K562 (cell line): ENCODE data around the gene PRR5.

Experiments used
- DPF2 ChIP-seq: fragments of 450-650 bp; IDR thresholded peaks from 2 replicates; pipeline ENCODE4 v1.6.1; 2016
- E2F5 ChIP-seq: sonication (generic); formaldehyde crosslinking; IDR thresholded peaks from 2 replicates; pipeline ENCODE4 v1.8.0; 2022; ENCODE audit warnings: mild to moderate bottlenecking, missing genetic modification reagents
- HMGXB4 ChIP-seq: sonication (generic); formaldehyde crosslinking; IDR thresholded peaks from 2 replicates; pipeline ENCODE4 v1.8.1; 2023; ENCODE audit warnings: mild to moderate bottlenecking, missing genetic modification reagents
- LCOR ChIP-seq: sonication (generic); formaldehyde crosslinking; IDR thresholded peaks from 2 replicates; pipeline ENCODE4 v1.8.0; 2022; ENCODE audit warnings: mild to moderate bottlenecking, missing genetic modification reagents
- PHF8 ChIP-seq: fragments of 200-600 bp; sonication (generic); IDR thresholded peaks from 2 replicates; pipeline ENCODE4 v1.6.1; 2012; ENCODE audit warnings: mixed run types, mild to moderate bottlenecking, inconsistent platforms, low read length, moderate library complexity, borderline replicate concordance
- PRDM10 ChIP-seq: fragments of 450-650 bp; IDR thresholded peaks from 2 replicates; pipeline ENCODE4 v1.6.1; 2018; ENCODE audit not compliant: partially characterized antibody
- RAD51 ChIP-seq: fragments of 450-650 bp; IDR thresholded peaks from 2 replicates; pipeline ENCODE4 v1.7.1; 2016; ENCODE audit warnings: low read depth, mild to moderate bottlenecking, borderline replicate concordance
- SMARCE1 ChIP-seq: fragments of 450-650 bp; IDR thresholded peaks from 2 replicates; pipeline ENCODE4 v1.7.1; 2016; ENCODE audit warnings: mild to moderate bottlenecking
- TARDBP ChIP-seq: fragments of 450-650 bp; IDR thresholded peaks from 2 replicates; pipeline ENCODE4 v1.6.1; 2016
- TEAD4 ChIP-seq, 2 experiments: sonication (generic) in 1 of 2; formaldehyde crosslinking in 1 of 2; IDR thresholded peaks; 2 replicates each; pipeline versions ENCODE4 v1.6.1 to v1.8.0; 2012 to 2022; ENCODE audit warnings: borderline replicate concordance in 1 of 2, inconsistent platforms in 1 of 2, low read length in 1 of 2, mild to moderate bottlenecking in 1 of 2, missing genetic modification reagents in 1 of 2
- ZBTB43 ChIP-seq: sonication (generic); formaldehyde crosslinking; IDR thresholded peaks from 2 replicates; pipeline ENCODE4 v1.8.0; 2023; ENCODE audit warnings: mild to moderate bottlenecking, missing genetic modification reagents
- ZNF24 ChIP-seq: fragments of 450-650 bp; IDR thresholded peaks from 2 replicates; pipeline ENCODE4 v1.6.1; 2016

- TF ChIP-seq ZBTB43 (CRISPR knock-in tag) (no peak), LCOR (CRISPR knock-in tag) (no peak), PHF8 (no peak), RAD51 (no peak), PRDM10 (no peak), DPF2 (no peak), HMGXB4 (CRISPR knock-in tag) (no peak), E2F5 (CRISPR knock-in tag) (no peak), SMARCE1 (no peak), ZNF24 (no peak), TEAD4 (IDR thresholded peaks at IDR 0.05; ENCODE audit: low read length) (no peak), TEAD4 (CRISPR knock-in tag; IDR thresholded peaks at IDR 0.05; ENCODE audit: borderline replicate concordance) (no peak), TARDBP (no peak)
Observed at GRCh38 chr22:44730022-44730393, 28.0 kb downstream of the PRR5 start.
